ENCODE data around the gene CREB1.
"Not testable (repeated sequence)": the region's sequence is repeated elsewhere in the genome, so short reads cannot be mapped to it uniquely, and the experiment has no call there.

DNA sequence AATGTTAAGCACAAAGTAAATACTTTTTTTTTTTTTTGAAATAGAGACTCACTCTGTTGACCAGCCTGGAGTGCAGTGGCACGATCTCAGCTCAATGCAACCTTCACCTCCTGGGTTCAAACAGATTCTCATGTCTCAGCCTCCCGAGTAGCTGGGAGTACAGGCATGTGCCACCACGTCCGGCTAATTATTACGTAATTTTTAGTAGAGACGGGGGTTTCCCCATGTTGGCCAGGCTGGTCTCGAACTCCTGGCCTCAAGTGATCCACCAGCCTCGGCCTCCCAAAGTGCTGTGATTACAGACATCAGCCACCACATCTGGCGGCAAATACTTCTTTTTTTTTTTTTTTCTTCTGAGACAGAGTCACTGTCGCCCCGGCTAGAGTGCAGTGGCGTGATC is 32.8 kb upstream of the CREB1 start:
- TF ChIP-seq, protein P1, sequence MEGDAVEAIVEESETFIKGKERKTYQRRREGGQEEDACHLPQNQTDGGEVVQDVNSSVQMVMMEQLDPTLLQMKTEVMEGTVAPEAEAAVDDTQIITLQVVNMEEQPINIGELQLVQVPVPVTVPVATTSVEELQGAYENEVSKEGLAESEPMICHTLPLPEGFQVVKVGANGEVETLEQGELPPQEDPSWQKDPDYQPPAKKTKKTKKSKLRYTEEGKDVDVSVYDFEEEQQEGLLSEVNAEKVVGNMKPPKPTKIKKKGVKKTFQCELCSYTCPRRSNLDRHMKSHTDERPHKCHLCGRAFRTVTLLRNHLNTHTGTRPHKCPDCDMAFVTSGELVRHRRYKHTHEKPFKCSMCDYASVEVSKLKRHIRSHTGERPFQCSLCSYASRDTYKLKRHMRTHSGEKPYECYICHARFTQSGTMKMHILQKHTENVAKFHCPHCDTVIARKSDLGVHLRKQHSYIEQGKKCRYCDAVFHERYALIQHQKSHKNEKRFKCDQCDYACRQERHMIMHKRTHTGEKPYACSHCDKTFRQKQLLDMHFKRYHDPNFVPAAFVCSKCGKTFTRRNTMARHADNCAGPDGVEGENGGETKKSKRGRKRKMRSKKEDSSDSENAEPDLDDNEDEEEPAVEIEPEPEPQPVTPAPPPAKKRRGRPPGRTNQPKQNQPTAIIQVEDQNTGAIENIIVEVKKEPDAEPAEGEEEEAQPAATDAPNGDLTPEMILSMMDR (conservative IDR thresholded peaks at IDR 0.05): not testable (repeated sequence)
- TF ChIP-seq ZFX (IDR thresholded peaks at IDR 0.05): not testable (repeated sequence)
